ENCODE results near the gene HDAC9.

The HDAC9 gene

DNA sequence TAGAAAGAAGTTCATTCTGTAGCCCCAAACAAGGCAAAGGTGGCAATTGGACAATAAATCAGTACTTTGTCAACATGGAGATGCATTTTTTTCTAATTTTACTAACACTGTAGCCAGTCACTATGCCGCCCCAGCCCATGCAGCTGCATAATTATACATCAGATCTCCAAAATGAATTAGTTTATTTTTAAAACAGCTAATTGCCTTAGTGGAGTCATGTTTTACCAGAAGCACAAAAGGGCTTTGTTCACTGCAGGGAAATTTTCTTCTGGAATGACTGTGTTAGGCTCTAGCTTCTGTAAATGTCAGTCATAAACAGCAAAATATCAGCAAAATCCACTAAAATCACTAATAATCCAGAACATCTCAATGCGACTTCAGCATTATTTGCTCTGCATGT is 20.1 kb upstream of the HDAC9 start (continued):
- TF ChIP-seq, protein P1, sequence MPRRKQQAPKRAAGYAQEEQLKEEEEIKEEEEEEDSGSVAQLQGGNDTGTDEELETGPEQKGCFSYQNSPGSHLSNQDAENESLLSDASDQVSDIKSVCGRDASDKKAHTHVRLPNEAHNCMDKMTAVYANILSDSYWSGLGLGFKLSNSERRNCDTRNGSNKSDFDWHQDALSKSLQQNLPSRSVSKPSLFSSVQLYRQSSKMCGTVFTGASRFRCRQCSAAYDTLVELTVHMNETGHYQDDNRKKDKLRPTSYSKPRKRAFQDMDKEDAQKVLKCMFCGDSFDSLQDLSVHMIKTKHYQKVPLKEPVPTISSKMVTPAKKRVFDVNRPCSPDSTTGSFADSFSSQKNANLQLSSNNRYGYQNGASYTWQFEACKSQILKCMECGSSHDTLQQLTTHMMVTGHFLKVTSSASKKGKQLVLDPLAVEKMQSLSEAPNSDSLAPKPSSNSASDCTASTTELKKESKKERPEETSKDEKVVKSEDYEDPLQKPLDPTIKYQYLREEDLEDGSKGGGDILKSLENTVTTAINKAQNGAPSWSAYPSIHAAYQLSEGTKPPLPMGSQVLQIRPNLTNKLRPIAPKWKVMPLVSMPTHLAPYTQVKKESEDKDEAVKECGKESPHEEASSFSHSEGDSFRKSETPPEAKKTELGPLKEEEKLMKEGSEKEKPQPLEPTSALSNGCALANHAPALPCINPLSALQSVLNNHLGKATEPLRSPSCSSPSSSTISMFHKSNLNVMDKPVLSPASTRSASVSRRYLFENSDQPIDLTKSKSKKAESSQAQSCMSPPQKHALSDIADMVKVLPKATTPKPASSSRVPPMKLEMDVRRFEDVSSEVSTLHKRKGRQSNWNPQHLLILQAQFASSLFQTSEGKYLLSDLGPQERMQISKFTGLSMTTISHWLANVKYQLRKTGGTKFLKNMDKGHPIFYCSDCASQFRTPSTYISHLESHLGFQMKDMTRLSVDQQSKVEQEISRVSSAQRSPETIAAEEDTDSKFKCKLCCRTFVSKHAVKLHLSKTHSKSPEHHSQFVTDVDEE (CRISPR knock-in tag; IDR thresholded peaks at IDR 0.05): no peak
- no peak for TF ChIP-seq GLIS3 (CRISPR knock-in tag; IDR thresholded peaks at IDR 0.05)

DNA sequence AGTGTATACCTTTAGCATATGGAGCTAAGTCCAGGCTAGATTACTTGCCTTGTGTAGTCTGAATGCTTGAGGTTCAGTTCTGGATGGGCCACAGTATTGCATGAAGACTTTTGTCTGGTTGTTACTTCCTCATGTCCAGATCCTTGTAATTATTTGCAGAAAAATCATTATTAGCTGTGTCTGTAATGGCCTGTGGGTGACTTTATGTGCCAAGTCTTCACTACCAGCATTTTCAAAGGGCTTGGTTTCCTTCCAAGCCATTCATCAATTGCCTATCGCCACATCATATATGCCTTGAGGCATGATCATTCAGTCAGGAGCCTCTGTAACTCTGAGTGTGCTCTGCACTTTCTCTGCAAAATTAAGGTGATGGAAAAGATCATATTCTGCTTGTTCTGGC is 13.8 kb upstream of the HDAC9 start:
- ATAC-seq: no peak; the same call in 2 of the 3 replicates
- TF ChIP-seq ZC3H10 (CRISPR knock-in tag; IDR thresholded peaks at IDR 0.05) (no peak), TOX (CRISPR knock-in tag; IDR thresholded peaks at IDR 0.05; ENCODE audit: borderline replicate concordance) (no peak), PATZ1 (CRISPR knock-in tag; IDR thresholded peaks at IDR 0.05; ENCODE audit: borderline replicate concordance) (no peak), ZFP30 (CRISPR knock-in tag; IDR thresholded peaks at IDR 0.05) (no peak), SNAI2 (CRISPR knock-in tag; IDR thresholded peaks at IDR 0.05) (no peak), ISL1 (CRISPR knock-in tag; IDR thresholded peaks at IDR 0.05) (no peak), CSRNP3 (CRISPR knock-in tag; IDR thresholded peaks at IDR 0.05) (no peak), RARB (CRISPR knock-in tag; IDR thresholded peaks at IDR 0.05) (no peak), ZNF70 (CRISPR knock-in tag; IDR thresholded peaks at IDR 0.05) (no peak), ESRRG (CRISPR knock-in tag; IDR thresholded peaks at IDR 0.05) (no peak), BACH2 (CRISPR knock-in tag; IDR thresholded peaks at IDR 0.05; ENCODE audit: borderline replicate concordance) (no peak), GLIS3 (CRISPR knock-in tag; IDR thresholded peaks at IDR 0.05) (no peak)
- TF ChIP-seq, protein P2, sequence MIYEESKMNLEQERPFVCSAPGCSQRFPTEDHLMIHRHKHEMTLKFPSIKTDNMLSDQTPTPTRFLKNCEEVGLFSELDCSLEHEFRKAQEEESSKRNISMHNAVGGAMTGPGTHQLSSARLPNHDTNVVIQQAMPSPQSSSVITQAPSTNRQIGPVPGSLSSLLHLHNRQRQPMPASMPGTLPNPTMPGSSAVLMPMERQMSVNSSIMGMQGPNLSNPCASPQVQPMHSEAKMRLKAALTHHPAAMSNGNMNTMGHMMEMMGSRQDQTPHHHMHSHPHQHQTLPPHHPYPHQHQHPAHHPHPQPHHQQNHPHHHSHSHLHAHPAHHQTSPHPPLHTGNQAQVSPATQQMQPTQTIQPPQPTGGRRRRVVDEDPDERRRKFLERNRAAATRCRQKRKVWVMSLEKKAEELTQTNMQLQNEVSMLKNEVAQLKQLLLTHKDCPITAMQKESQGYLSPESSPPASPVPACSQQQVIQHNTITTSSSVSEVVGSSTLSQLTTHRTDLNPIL (CRISPR knock-in tag; IDR thresholded peaks at IDR 0.05; ENCODE audit: low read depth): no peak
- TF ChIP-seq, protein P1 (CRISPR knock-in tag; IDR thresholded peaks at IDR 0.05): no peak

GRCh38 chr7:18488049-18488448 is 7.5 kb upstream of the HDAC9 start:
- TF ChIP-seq ESRRG (CRISPR knock-in tag; IDR thresholded peaks at IDR 0.05) (no peak), ZNF8 (CRISPR knock-in tag; IDR thresholded peaks at IDR 0.05) (no peak), ZFP30 (CRISPR knock-in tag; IDR thresholded peaks at IDR 0.05) (no peak)
- no peak for ATAC-seq

GRCh38 chr7:18489624-18490023 is 5.9 kb upstream of the HDAC9 start:
- ATAC-seq: no peak
- no peak for TF ChIP-seq CSRNP3 (CRISPR knock-in tag; IDR thresholded peaks at IDR 0.05)
- TF ChIP-seq TCF4 (CRISPR knock-in tag; IDR thresholded peaks at IDR 0.05; ENCODE audit: borderline replicate concordance): peak; percentile 64; the same call in 1 of the 2 replicates

Measured in SK-N-SH treated with all-trans-retinoic acid at 6 μM for 48 hours (cell line).